Caco-2 (cell line): Measurements from ENCODE around the gene SATB1. TPM values are rescaled to one million over a fixed set of nuclear protein-coding genes. Genes with fewer than 3 reads are reported as not detected.
A peak's percentile ranks its signal among the peaks of the same experiment; 100 is the strongest.

Source experiments
- BruUV-seq: library from RNA; stranded (reverse); fragments of 400-500 nt; replicated peaks from 2 replicates; lab custom pipeline; 2021; lab: Mats Ljungman, UMichigan
- CTCF ChIA-PET: fragments of 300-600 bp; sonication (Branson Sonifier 250); formaldehyde crosslinking; loops from one replicate; lab custom pipeline; 2022; ENCODE audit warnings: antibody characterized with exemption; lab: Charles Lee
- POLR2A ChIA-PET: fragments of 300-600 bp; sonication (Branson Sonifier 250); formaldehyde crosslinking; loops from one replicate; lab custom pipeline; 2022; ENCODE audit warnings: antibody characterized with exemption; lab: Charles Lee
- DNase-seq, 2 experiments: peaks; one replicate each; pipeline versions ENCODE4 v3.0.0 to v3.0.0-alpha.2; 2020 to 2022
- H3K27me3 ChIP-seq: replicated peaks from 2 replicates; pipeline ENCODE4 v1.6.0; 2011; ENCODE audit warnings: low read length; ENCODE audit not compliant: control insufficient read depth, insufficient read depth
- H3K36me3 ChIP-seq: 2 replicates; pipeline ENCODE4 v1.5.1; 2011; ENCODE audit warnings: low read length; ENCODE audit not compliant: control insufficient read depth, insufficient read depth
- H3K4me1 ChIP-seq: fragments of 250-450 bp; sonication (Bioruptor Pico); 2 replicates; pipeline ENCODE4 v1.5.1; 2020; ENCODE audit warnings: mild to moderate bottlenecking
- H3K4me3 ChIP-seq: 2 replicates; pipeline ENCODE4 v1.5.1; 2011; ENCODE audit warnings: low read depth, mild to moderate bottlenecking, control low read depth, low read length
- H3K9me3 ChIP-seq: fragments of 250-450 bp; sonication (Bioruptor Pico); 2 replicates; pipeline ENCODE4 v1.5.1; 2020; ENCODE audit warnings: mild to moderate bottlenecking, moderate library complexity
- H3K27ac Mint-ChIP-seq: one replicate; pipeline ENCODE4 v1.8.0; 2022; ENCODE audit warnings: mixed read lengths; ENCODE audit not compliant: unreplicated experiment
- H3K27me3 Mint-ChIP-seq: one replicate; pipeline ENCODE4 v1.8.0; 2022; ENCODE audit warnings: mixed read lengths; ENCODE audit not compliant: insufficient read depth, unreplicated experiment
- H3K36me3 Mint-ChIP-seq: one replicate; pipeline ENCODE4 v1.8.0; 2022; ENCODE audit warnings: mild to moderate bottlenecking, mixed read lengths; ENCODE audit not compliant: insufficient read depth, unreplicated experiment
- H3K4me1 Mint-ChIP-seq: one replicate; pipeline ENCODE4 v1.8.0; 2022; ENCODE audit warnings: low read depth, mixed read lengths; ENCODE audit not compliant: unreplicated experiment
- H3K4me3 Mint-ChIP-seq: one replicate; pipeline ENCODE4 v1.8.0; 2022; ENCODE audit warnings: mild to moderate bottlenecking, moderate library complexity, mixed read lengths; ENCODE audit not compliant: unreplicated experiment
- H3K9me3 Mint-ChIP-seq: one replicate; pipeline ENCODE4 v1.8.0; 2022; ENCODE audit warnings: mixed read lengths; ENCODE audit not compliant: unreplicated experiment
- intact Hi-C: fragments of 100-400 bp; cut with micrococcal nuclease; formaldehyde crosslinking; loops from one replicate; pipeline ENCODE4 v1.10.0; 2022; ENCODE audit not compliant: unreplicated experiment
- total RNA-seq: library from RNA; stranded (reverse); gene quantifications from 2 replicates; pipeline ENCODE4 v1.2.3, GENCODE V29; 2022
- TF ChIP-seq, protein P1 (sequence below), 2 experiments: fragments of 200-600 bp in 1 of 2; IDR thresholded peaks; 1 replicate in 1 of 2; 2 replicates in 1 of 2; pipeline versions ENCODE4 v1.5.1 to v1.8.0; 2011 to 2022; ENCODE audit warnings: antibody characterized with exemption in 1 of 2, control low read depth in 1 of 2, inconsistent platforms in 1 of 2, low read depth in 1 of 2, low read length in 1 of 2, mild to moderate bottlenecking in 1 of 2, moderate library complexity in 1 of 2; ENCODE audit not compliant: insufficient read depth in 1 of 2, severe bottlenecking in 1 of 2, unreplicated experiment in 1 of 2

Gene SATB1
- total RNA-seq, 1 experiment from 2014 or later, result 13.8 TPM

DNA sequence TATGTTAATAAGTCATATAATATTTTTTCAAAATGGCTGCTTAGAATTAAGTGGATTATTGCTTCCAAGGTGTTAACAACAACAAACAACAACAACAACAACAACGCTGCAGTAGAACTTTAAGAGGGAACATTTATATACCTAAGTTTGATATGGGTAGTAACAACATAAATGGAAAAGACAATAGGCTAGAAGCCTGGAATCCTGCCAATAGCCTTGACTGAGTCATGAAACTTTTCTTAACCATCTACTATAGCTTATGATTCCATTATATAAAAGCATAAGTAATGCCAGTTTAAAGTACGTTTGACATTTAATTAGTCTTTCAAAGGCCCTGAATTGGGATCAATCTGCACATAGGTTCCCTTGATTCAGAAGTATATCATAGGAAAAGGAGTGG lies 31.2 kb downstream of the SATB1 start:
- Mint-ChIP-seq H3K27me3 (no peaks in the 10 kb centered on the region), H3K4me3 (no peak overlapping the region), H3K36me3 (peaks cover 5% of the 10 kb centered on the region), H3K27ac (no peak overlapping the region), H3K4me1 (no peaks in the 10 kb centered on the region), H3K9me3 (no peaks in the 10 kb centered on the region)
- Histone ChIP-seq H3K4me1 (0 out of 2 replicates have a peak, but pooled peaks cover 3% of the 10 kb centered on the region), H3K27me3 (no peaks in the 10 kb centered on the region), H3K36me3 (no peaks in the 10 kb centered on the region; the same call in 1 of the 2 replicates), H3K4me3 (no peak overlapping the region), H3K9me3 (no peaks in the 10 kb centered on the region)
- TF ChIP-seq, protein P1, sequence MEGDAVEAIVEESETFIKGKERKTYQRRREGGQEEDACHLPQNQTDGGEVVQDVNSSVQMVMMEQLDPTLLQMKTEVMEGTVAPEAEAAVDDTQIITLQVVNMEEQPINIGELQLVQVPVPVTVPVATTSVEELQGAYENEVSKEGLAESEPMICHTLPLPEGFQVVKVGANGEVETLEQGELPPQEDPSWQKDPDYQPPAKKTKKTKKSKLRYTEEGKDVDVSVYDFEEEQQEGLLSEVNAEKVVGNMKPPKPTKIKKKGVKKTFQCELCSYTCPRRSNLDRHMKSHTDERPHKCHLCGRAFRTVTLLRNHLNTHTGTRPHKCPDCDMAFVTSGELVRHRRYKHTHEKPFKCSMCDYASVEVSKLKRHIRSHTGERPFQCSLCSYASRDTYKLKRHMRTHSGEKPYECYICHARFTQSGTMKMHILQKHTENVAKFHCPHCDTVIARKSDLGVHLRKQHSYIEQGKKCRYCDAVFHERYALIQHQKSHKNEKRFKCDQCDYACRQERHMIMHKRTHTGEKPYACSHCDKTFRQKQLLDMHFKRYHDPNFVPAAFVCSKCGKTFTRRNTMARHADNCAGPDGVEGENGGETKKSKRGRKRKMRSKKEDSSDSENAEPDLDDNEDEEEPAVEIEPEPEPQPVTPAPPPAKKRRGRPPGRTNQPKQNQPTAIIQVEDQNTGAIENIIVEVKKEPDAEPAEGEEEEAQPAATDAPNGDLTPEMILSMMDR (IDR thresholded peaks at IDR 0.05; ENCODE audit: insufficient read depth in 1 of 2, low read depth in 1 of 2, low read length in 1 of 2, severe bottlenecking in 1 of 2, unreplicated experiment in 1 of 2), result no peak
- ChIA-PET POLR2A (no interaction called here), CTCF (no interaction called here)
- DNase-seq, result no peak
- BruUV-seq, result no TSS peak
- intact Hi-C loops, result no loop called here

DNA sequence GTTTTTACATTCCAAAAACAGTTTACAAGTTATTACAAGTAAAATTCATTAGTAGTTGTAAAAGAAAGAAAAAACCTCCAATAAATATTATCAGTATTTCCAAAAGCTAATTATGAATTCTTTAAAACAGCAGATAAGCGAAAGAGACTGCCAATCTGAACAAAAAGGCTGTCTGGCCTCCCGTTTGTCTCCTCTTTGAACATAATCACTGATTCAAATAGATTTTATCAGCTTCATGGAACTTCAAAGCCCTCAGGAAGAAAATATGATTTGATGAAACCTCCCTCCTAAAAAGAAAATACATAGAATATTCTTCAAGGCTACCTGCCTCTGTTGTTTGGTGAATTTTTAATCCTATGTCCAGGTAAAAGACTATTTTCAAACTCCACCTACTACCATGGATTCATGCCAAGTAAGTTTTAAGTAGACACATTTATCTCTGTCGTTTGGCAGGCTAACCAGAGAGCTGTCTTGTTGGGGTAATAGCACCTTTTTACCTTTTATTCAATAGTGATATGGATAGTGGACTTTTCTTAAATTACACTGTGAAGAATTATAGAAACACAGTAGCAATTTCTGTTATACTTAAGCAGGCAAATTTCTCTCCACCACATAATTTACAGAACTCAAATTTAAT lies 35.0 kb downstream of the SATB1 start:
- POLR2A ChIA-PET, result no interaction called here
- CTCF ChIA-PET, result interaction anchor here (0.6 kb wide), 1 partner anchor 496 kb away, joined by 3 read pairs; no protein-coding TSS in a partner anchor
- BruUV-seq, result no TSS peak

DNA sequence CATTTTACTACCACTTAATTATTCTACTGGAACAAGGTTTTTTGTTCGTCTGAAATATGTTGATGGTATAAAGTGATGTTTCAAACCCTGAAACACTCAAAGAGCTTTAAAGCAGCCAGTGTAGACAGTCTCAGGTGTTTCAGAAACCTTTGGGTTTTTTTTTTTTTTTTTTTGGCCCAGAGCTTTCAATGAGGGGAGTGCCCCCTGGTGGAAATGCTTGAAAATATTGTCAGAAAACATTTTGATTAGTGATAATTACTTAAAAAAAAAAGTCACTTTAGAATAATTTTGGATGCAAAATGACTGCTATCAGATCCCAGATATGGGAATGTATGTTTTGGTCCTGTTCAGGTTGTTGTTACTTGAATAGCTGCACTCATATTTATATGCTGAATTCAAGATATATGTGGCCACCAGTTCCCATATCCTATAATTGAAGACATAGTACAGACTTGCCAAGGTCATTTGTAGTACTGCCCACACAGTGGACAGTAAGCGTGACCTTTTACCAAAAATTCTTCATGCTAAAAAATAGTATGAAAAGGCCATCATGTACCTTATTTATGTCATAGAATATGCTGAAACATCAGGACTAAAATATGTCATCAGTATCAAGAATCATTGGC lies 35.9 kb downstream of the SATB1 start:
- Histone ChIP-seq H3K27me3 (no peaks in the 10 kb centered on the region), H3K36me3 (no peaks in the 10 kb centered on the region), H3K9me3 (no peaks in the 10 kb centered on the region), H3K4me1 (0 out of 2 replicates have a peak, but pooled peaks cover 3% of the 10 kb centered on the region), H3K4me3 (no peak overlapping the region)
- Mint-ChIP-seq H3K9me3 (no peaks in the 10 kb centered on the region), H3K4me1 (no peaks in the 10 kb centered on the region), H3K27me3 (no peaks in the 10 kb centered on the region), H3K27ac (no peak overlapping the region), H3K36me3 (no peaks in the 10 kb centered on the region), H3K4me3 (no peak overlapping the region)
- peak in 1 of 2 experiments; percentile 43 for DNase-seq
- CTCF ChIA-PET, result interaction anchor here (0.6 to 1.1 kb wide), 4 partner anchors 9 to 1374 kb away, joined by 3 to 5 read pairs (median 3); no protein-coding TSS in a partner anchor
- BruUV-seq, result no TSS peak
- TF ChIP-seq, protein P1 (IDR thresholded peaks at IDR 0.05; ENCODE audit: insufficient read depth in 1 of 2, low read depth in 1 of 2, low read length in 1 of 2, severe bottlenecking in 1 of 2, unreplicated experiment in 1 of 2), result peak; percentile 48 to 58
- intact Hi-C loops, result loop anchor here (1.0 to 10.0 kb wide), 3 partner anchors 82 to 495 kb away; no protein-coding TSS in a partner anchor
- POLR2A ChIA-PET, result no interaction called here

More for the DNA sequence above, 35.0 kb downstream of the SATB1 start:
- H3K36me3 Mint-ChIP-seq, result peaks cover 5% of the 10 kb centered on the region
- Histone ChIP-seq H3K9me3 (no peaks in the 10 kb centered on the region), H3K4me3 (no peak overlapping the region), H3K36me3 (no peaks in the 10 kb centered on the region; the same call in 1 of the 2 replicates), H3K27me3 (no peaks in the 10 kb centered on the region), H3K4me1 (0 out of 2 replicates have a peak, but pooled peaks cover 3% of the 10 kb centered on the region)
- H3K9me3 Mint-ChIP-seq, result no peaks in the 10 kb centered on the region
- TF ChIP-seq, protein P1 (IDR thresholded peaks at IDR 0.05; ENCODE audit: insufficient read depth in 1 of 2, low read depth in 1 of 2, low read length in 1 of 2, severe bottlenecking in 1 of 2, unreplicated experiment in 1 of 2), result no peak
- H3K27me3 Mint-ChIP-seq, result no peaks in the 10 kb centered on the region
- DNase-seq, result no peak
- intact Hi-C loops, result no loop called here
- H3K27ac Mint-ChIP-seq, result no peak overlapping the region
- H3K4me3 Mint-ChIP-seq, result no peak overlapping the region
- H3K4me1 Mint-ChIP-seq, result no peaks in the 10 kb centered on the region
